Posterior cingulate gyrus (tissue), 11 donors: ENCODE measurements around the gene GTF3C4.
"Not testable (repeated sequence)": the region's sequence is repeated elsewhere in the genome, so short reads cannot be mapped to it uniquely, and the experiment has no call there.

ENCODE experiments used
- DNase-seq, 10 donors: peaks; one replicate each; pipeline versions ENCODE4 v3.0.0 to v3.0.0-alpha.2; 2020 to 2021; ENCODE audit warnings: mixed read lengths in 3 of 10
- intact Hi-C: fragments of 100-400 bp; cut with DNase I; formaldehyde crosslinking; loops from one replicate; pipeline ENCODE4 v1.15.1; 2023

GTF3C4 gene

DNA sequence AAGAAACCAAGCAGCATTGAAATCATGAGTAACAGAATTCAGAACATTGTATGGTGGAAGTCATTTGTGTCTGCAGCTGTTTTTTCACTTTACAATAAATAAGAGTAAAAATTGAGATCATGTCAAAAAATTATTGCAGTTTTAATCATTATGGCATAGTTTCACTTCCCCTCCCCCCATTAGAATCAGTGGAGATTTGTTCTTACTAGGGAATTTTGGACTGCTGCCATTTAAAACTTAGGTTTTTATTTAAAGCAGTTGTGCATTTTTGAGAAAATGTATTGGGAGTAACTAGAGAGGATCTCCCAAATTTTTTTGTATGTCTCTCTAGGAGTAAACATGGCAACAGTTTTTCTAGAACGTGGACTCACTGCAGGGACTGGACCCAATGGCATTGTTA, 20.4 kb downstream of the GTF3C4 start:
- intact Hi-C loops: no loop called here
- DNase-seq: no peak

DNA sequence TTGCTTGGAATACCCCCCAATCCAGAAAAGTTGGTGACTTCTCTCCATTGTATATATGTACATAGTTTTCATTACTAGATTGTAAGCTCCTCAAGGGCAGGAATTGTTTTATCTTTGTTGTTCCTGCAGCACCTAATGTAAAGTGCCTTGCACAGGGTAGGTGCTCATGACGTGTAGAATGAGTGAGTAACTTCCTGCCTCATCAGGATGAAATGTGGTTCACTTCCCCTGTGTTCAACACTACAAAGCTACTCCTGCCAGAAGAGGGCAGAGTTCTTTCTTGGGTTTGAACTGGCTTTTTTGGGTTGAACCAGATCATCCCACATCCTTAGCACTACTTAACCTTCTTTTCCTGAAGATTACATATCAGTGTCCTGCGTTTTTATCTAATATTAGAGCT, 23.9 kb downstream of the GTF3C4 start:
- intact Hi-C loops: no loop called here
- no peak for DNase-seq

DNA sequence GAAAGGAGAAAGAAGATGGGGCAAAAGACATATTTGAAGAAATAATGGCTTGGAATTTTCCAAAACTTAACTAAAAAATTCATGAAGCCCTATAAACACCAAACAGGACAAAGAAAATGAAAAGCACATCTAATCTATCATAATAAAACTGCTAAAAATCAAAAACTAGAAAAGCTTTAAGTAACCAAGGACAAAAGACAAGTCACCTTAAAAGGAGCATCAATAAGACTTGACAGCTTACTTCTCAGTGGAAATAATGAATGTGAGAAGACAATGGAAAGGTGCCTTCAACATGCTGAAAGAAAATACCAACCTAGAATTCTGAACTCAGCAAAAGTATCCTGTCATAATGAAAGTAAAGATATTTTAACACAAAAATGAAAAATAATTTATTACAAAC, 27.0 kb downstream of the GTF3C4 start:
- intact Hi-C loops: no loop called here

DNA sequence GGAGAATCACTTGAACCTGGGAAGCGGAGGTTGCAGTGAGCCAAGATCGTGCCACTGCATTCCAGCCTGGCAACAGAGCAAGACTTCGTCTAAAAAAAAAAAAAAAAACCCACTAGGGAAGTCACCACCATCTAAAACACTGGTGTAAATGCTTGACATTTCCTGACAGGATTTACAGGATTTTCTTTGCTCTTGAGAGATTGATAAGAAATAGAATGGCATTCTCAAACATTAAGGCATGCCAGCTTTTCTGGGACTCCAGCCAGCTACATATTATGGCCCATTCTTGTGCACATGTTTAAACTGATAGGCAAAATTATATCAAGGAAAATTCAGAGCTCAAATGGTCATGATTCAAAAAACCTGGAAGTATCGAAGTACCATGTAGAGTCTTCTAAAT, 28.7 kb downstream of the GTF3C4 start:
- intact Hi-C loops: no loop called here
- DNase-seq: no peak

More for the DNA sequence above, 27.0 kb downstream of the GTF3C4 start:
- no peak for DNase-seq

DNA sequence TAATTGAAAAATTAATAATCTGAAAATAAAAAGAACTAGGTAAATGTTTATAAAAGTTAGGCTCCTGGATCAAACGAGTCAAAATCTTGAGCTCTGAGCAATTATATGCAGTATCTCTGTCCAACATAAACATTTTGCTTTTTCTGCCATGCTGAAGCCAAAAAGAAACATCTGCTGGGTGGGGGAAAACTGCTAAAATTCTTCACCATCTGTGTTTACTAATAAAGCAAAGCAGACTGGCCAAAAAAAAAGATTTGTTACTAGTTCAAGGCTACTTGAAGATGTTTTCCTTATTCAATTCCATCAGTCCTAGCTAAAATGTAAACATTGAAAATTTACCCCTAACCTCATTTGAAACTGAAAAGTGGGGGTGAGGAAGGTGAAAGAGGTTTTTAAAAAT, 29.7 kb downstream of the GTF3C4 start:
- intact Hi-C loops: no loop called here
- DNase-seq: no peak

DNA sequence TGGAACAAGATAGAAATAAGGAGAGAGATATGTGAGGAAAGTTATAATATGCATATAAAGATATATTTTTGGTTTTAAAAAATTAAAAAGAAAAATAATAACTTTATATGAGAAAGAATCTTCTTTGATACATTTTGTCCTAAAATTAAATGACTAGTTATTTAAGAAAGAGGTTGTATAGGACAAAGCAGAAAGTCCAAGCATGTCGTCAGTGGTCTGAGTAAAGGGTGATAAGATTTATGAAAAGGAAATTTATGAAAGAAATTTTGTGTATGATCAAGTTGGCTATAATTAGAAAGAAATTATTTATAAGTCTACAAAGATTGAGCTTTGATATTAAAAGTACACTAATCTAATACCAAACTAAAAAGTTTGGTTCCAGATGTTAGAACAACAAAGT, 32.0 kb downstream of the GTF3C4 start:
- intact Hi-C loops: no loop called here
- DNase-seq: no peak

DNA sequence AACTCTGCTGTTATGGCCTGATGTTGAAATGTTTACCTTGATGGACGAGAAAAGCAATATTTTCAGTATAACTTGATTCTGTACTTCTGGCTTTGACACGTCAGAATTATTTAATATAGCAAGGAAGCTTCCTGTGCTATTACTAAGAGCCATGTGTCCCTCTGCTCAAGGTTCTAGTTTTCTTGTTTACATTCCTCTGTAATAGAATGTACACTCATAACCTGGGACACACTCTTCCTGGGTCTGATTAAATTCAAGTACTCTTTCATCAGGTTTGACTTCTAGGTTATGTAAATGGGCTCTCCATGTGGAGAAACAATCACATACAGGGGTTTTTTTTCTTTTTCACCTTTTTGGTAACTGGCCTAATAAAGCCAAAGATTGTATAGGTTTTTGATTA, 33.1 kb downstream of the GTF3C4 start:
- intact Hi-C loops: no loop called here
- DNase-seq: no peak

DNA sequence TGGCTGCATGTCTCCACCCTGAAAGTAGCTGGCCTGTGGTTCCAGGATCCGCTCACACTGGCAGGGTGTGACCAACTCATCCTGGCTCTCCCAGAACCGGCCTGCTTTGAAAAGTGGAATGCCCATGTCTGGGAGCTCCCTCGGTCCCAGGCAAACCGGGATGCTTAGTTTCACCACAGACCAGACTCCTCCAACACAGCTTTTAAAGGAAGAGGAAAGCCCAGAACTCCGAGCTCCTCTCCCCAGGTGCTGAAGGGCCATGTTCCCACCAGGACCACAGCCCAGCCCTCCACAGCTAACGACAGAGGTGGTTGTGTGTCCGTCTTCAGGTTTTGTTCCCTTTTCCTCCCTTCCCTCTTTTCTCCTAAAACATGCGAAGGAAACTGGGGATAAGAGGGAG, 38.0 kb downstream of the GTF3C4 start:
- no peak for DNase-seq
- intact Hi-C loops: no loop called here

DNA sequence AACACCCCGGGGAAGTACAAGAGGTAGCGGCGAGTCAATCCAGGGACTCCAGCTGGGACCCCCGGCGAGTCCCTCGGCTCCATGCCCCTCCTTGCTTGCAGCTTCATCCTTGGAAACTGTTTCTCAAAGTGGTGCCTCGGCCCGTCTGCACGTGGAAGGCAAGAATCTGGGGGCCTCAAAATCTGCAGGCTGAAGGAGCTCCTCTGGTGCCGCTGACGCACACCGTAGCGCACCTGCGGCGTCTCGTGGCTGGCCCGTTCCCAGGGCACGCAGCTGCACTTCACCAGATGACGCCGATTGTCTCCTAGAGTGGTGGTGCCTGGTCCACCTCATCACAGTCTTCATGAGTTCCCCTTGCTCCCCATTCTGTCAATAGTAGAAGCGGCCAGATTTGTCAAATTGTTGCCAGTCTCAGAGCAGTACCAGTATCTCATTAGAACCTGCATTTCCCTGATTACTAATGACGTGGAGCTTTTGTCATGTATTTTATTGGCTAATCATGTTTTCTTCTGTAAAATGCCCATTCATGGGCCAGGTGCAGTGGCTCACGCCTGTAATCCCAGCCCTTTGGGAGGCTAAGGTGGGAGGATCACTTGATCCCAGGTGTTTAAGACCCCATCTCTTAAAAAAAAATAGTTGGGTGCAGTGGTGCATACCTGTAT, 38.6 kb downstream of the GTF3C4 start:
- intact Hi-C loops: no loop called here
- no peak for DNase-seq

DNA sequence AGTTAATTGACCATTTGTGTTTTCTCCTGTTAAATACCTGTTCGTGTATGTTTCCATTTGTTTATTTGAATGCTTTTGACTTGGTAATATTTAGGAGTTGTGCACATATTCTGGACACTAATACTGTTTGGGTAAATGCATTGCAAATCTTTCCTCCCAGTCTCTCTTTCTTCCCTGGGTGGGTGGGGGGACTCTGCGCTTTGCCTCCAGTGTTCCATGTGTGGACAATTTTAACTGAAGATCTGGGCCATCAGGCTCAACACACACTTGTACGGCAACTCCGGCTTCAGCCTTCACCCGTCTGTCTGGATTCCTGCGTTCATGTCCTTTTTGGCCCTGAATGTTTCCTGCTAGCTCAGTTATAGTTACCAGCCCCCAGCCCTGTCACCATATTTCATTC, 40.1 kb downstream of the GTF3C4 start:
- DNase-seq: no peak
- intact Hi-C loops: no loop called here

DNA sequence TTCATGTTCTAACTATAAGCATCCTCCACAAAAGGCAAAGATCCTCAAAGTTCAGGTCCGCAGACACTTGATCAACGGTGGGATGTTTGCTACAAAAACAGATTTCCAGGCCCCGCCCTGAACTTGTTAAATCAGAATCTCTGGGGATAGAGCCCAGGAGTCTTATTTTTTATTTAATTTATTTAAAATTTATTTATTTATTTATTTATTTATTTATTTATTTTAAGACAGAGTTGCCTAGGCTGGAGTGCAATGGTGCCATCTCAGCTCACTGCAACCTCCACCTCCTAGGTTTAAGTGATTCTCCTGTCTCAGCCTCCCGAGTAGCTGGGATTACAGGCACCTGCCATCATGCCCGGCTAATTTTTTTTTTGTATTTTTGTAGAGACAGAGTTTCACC, 40.9 kb downstream of the GTF3C4 start:
- DNase-seq, intact Hi-C loops: not testable (repeated sequence)

DNA sequence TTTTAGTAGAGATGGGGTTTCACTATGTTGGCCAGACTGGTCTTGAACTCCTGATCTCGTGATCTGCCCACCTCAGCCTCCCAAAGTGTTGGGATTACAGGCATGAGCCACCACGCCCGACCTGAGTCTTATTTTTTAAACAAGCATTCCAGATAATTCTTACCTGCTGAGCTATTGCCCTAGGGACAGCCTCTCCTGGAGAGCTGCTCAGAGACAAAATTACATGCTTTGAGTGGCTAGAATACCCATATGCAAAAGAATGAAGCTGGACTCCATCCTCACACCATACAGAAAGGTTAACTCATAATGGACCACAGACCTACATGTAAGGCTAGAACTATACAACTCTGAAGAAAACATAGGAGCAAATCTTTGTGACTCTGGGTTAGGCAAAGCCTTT, 41.6 kb downstream of the GTF3C4 start:
- DNase-seq: no peak
- intact Hi-C loops: no loop called here

DNA sequence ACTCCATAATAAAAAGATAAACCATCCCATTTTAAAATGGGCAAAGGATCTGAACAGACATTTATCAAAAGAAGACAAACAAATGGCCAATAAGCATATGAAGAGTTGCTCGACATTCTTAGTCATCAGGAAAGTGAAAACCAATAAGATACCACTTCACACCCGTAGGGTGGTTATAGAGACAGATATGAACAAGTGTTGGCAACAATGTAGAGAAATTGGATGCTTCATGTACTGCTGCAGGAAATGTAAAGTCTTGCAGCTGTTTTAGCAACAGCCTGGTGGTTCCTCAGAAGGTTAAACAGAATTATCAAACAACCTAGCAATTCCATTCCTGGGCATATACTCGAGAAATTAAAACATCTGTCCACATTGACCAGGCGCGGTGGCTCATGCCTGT, 42.5 kb downstream of the GTF3C4 start:
- no peak for DNase-seq
- intact Hi-C loops: no loop called here

DNA sequence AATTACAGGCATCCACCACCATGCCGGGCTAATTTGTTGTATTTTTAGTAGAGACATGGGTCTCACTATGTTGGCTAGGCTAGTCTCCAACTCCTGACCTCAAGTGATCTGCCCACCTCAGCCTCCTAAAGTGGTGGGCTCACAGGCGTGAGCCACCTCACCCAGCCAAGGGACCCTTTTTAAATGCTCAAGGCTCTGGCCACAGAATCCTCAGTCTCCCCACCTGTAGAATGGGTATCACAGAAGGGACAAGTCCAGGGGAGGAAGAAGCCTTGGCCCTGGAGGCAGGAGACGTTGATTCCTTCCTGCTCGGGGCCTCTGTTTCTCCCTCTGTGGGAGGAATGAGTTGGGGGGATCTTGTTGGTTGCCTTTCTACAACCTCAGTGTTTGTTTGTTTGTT, 45.7 kb downstream of the GTF3C4 start:
- DNase-seq: no peak
- intact Hi-C loops: no loop called here

DNA sequence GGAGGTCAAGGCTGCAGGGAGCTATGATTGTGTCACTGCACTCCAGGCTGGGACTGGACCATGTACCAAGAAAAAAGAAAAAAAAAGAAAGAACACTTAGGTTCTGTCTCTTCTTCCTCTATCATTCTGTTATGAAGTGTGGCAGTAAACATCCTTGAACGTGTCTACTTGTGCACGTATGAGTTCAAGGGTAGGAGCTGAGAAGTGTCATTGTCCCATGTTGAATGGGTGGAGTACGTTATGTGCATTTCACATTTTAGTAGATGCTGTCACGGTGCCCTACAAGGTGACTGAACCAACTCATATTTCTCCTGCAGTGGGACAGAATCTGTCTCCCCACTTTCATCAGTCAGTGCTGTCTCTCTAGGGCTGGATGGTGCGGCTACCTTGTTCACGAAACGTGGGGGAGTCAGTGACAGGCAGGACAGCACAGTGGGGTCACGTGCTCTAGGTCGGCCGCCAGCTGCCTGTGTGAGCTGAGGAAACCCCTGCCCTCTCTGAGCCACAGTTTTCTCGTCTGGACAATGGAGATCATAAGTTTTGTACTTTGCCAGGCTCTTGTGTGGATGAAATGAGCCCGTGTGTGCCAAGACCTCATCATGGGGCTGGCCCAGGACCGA, 47.2 kb downstream of the GTF3C4 start:
- no peak for DNase-seq
- intact Hi-C loops: no loop called here

DNA sequence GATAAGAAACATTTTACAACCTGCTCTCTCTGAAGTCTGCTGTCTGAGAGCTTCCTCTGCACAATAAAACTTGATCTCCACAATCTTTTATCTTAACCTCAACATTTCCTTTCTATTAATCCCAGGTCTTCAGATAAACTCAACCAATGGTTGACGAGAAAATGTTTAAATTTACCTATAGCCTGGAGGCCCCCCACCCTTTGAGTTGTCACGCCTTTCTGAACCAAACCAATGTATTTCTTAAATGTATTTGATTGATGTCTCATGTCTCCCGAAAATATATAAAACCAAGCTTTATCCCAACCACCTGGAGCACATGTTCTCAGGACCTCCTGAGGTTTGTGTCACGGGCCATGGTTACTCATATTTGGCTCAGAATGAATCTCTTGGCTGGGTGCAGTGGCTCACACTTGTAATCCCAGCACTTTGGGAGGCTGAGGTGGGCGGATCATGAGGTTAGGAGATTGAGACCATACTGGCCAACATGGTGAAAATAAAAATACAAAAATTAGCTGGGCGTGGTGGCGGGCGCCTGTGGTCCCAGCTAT, 48.2 kb downstream of the GTF3C4 start:
- not testable (repeated sequence) for DNase-seq

DNA sequence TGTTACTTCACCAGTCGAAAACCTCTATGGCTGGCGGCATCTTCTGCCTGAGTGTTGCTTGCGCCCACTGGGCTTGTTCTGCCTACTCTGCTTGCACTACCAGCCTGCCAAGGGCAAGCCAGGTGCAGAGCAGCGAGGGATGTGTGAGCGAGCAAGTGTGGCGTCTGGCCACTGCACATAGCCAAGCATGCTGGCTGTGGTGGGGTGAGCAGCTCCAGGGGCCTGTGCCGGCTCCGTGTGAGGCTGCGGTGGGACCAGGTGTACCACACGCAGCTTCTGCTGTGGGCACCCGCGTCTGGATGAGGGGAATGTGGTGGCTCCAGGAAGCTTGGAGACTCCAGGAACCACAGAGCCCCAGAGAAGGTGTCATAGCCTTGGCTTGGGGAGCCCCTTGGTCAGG, 51.4 kb downstream of the GTF3C4 start:
- DNase-seq: no peak
- intact Hi-C loops: no loop called here

More for the DNA sequence above, 48.2 kb downstream of the GTF3C4 start:
- intact Hi-C loops: not testable (repeated sequence)

DNA sequence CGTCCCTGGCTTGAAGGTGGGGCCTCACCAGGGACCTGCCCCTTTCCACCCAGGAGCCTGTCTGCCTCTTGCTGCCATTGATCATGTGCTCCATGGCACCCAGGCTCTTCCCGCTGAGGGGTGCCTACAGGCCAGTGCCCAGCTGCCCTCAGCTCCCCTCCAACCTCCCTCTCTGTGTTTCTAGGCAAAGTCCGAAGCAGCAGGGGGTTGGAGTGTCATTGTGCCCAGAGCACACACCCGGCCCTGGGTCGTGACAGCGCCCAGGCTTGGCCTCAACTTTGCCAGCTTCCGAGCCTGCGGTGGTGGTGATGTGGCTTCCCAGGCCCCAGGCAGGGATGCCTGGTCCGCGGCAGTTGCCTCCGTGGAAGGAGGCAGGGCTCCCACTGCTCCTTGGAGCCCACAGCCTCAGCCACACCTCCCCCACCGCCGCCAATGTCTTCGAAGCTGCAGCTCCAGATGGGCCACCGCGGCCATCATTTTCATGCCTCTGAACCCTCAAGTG, 52.4 kb downstream of the GTF3C4 start:
- intact Hi-C loops: no loop called here
- DNase-seq: no peak

DNA sequence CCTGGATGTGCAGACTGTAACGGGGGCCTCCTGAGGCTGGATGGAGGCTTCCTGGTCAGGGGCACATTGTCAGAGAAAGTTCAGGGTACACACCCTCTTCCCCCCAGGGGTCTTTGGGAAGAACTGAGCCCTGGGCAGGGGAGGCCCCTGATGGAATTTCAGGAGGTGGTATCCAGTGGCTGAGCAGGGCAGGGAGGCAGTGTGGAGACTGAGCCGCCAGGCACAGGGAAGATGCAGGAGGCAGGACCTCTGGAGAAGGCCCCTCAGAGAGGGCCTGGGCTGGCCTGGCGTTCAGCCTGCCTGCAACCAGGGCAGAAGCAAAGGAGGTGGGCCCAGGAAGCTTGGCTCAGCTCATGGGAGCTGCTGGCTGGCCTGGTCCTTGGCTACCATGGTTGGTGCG, 53.5 kb downstream of the GTF3C4 start:
- DNase-seq: no peak
- intact Hi-C loops: no loop called here

DNA sequence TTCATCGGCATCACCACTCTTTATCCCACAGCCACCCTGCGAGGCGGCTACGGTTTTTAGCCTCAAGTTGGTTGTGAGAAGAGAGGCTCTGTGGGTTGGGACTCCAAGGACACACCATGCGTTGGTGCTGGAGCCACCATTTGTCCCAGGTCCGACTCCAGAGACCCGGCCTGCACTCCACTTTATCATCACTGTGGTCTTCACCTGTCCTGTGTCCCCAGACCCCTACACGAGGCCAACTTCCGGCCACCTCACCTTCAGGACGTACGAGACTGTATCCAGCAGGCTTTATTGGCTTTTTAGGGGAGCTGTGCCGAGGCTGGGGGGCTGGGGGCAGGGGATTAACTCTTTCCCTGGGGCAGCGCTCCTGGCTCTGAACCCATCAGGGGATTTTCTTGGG, 55.0 kb downstream of the GTF3C4 start:
- DNase-seq: peak in 1 of 10 donors; percentile 80
- intact Hi-C loops: no loop called here

DNA sequence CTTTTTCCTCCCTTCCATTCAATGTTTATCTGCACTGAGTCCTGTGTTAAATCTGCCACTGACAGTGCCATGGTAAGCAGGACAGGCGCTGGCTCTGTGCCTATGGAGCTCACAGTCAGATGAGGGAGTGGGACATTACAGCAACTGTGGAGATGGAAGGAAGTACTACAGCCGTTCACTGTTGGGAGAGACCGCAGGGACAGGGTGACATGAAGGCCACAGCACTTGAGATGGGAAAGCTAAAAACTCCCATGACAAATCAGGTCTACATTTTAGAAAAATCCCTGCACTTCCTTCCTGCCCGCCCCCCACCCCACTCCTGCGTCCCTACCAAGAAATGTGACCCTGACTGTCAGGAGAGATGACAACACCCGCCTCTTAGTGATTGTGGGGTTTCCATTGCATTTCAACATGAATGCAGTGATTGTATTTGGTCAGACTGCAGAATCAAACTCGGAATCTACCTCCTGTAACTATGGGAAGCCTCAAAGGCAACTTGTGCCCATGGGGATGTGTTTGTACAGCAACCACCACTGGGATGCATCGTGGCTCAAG, 56.4 kb downstream of the GTF3C4 start:
- DNase-seq: peak in 1 of 10 donors; percentile 2
- intact Hi-C loops: no loop called here

DNA sequence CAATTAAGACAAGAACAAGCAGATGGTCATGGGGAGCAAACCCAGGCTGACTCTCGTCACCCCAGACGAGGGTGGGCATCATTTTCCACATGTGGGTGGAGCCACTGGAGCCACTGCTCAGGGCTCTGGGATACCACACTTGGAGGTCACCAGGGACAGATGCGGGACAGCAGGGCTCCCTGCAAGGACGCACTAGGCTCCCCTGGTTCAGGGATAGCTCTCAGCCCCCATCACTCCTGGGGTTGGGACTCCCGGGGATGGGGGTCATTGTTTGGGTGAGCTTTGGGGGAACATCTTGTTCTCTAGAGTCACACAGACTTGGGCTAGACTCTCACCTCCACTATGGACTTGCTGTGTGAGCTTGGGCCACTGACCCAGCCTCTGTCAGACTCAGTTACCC, 57.8 kb downstream of the GTF3C4 start:
- DNase-seq: peak in 2 of 10 donors; percentile 17 to 30
- intact Hi-C loops: no loop called here
